Muscle layer of duodenum (tissue), 2 donors: ENCODE measurements around the gene CES3.

ENCODE experiments used
- H3K27ac ChIP-seq: one replicate; pipeline ENCODE4 v1.7.0; 2013; ENCODE audit warnings: mild to moderate bottlenecking, low read length
- H3K27me3 ChIP-seq: one replicate; pipeline ENCODE4 v1.7.0; 2013; ENCODE audit warnings: low read depth, mild to moderate bottlenecking, control low read depth, low read length
- H3K36me3 ChIP-seq, 2 donors: one replicate each; pipeline ENCODE4 v1.7.0; 2013; ENCODE audit warnings: low read length in 2 of 2, control low read depth in 1 of 2, mild to moderate bottlenecking in 1 of 2; ENCODE audit not compliant: insufficient read depth in 2 of 2, control insufficient read depth in 1 of 2
- H3K4me1 ChIP-seq, 2 donors: one replicate each; pipeline ENCODE4 v1.7.0; 2013; ENCODE audit warnings: low read length in 2 of 2, mild to moderate bottlenecking in 2 of 2, control low read depth in 1 of 2, moderate library complexity in 1 of 2; ENCODE audit not compliant: insufficient read depth in 2 of 2, control insufficient read depth in 1 of 2
- H3K4me3 ChIP-seq, 2 donors: one replicate each; pipeline ENCODE4 v1.7.0; 2013; ENCODE audit warnings: low read length in 2 of 2, low read depth in 1 of 2, mild to moderate bottlenecking in 1 of 2
- H3K9me3 ChIP-seq, 2 donors: one replicate each; pipeline ENCODE4 v1.7.0; 2013; ENCODE audit warnings: low read length in 2 of 2, control low read depth in 1 of 2, mild to moderate bottlenecking in 1 of 2; ENCODE audit not compliant: control insufficient read depth in 1 of 2
- donor health status: healthy.

Gene CES3, protein sequence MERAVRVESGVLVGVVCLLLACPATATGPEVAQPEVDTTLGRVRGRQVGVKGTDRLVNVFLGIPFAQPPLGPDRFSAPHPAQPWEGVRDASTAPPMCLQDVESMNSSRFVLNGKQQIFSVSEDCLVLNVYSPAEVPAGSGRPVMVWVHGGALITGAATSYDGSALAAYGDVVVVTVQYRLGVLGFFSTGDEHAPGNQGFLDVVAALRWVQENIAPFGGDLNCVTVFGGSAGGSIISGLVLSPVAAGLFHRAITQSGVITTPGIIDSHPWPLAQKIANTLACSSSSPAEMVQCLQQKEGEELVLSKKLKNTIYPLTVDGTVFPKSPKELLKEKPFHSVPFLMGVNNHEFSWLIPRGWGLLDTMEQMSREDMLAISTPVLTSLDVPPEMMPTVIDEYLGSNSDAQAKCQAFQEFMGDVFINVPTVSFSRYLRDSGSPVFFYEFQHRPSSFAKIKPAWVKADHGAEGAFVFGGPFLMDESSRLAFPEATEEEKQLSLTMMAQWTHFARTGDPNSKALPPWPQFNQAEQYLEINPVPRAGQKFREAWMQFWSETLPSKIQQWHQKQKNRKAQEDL

DNA sequence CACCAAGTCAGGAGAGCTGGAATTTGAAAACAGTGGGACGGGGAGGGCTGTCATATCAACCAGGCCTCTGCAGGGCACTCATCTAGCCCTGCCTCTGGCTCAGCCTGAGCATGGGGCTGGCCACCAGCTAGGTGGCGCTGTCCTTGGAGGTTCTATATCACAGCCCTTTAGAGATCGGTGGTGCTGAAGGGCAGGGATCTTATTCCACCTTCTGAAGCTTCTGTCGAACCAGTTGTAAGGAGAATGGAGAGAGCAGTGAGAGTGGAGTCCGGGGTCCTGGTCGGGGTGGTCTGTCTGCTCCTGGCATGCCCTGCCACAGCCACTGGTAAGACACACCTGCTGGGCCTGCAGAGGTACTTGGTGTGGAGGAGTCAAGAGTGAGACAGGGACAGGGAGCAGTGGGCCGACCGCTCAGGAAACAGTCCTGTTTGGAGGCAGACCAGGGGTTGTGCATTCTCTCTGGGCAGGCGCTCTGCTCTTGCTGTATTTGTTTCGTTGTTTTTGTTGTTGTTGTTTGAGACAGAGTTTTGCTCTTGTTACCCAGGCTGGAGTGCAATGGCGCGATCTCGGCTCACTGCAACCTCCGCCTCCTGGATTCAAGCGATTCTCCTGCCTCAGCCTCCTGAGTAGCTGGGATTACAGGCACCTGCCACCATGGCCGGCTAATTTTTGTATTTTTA, at the start of gene CES3:
Gene CES3, plus strand, starts transcription at position 202 of the 680 bp plus-strand sequence. Its CDS starts 42 bp downstream, at position 244.
- Histone ChIP-seq H3K9me3 (no peaks in the 10 kb centered on the region), H3K27me3 (no peaks in the 10 kb centered on the region), H3K4me3 (peak within 1 kb of the TSS in 1 of 2 donors; percentile 49), H3K36me3 (no peaks in the 10 kb centered on the region), H3K27ac (peak within 1 kb of the TSS; percentile 45), H3K4me1 (peaks cover 0 to 8% of the 10 kb centered on the region in 2 donors)

DNA sequence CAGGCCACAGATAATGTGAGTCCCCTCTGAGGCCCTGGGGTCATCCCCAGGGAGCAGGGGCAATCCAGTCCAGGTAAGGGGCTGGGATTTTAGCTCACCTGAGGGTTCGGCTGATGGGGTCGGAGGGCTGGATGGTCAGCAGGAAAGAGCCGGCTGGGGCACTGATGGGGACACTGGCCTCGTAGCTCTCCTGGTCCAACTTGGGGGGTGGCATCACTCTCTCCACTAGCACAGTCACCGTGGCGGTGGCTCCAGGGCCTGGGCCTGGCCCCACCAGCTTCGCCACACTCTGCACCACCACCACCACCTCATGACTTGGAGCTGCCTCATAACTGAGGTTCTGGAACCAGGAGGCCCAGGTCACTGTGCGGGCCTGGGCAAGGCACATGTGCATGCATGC, 49.3 kb upstream of the CES3 start:
- Histone ChIP-seq H3K4me3 (no peak overlapping the region), H3K4me1 (no peaks in the 10 kb centered on the region), H3K27me3 (no peaks in the 10 kb centered on the region), H3K27ac (no peak overlapping the region), H3K36me3 (no peaks in the 10 kb centered on the region), H3K9me3 (no peaks in the 10 kb centered on the region)

DNA sequence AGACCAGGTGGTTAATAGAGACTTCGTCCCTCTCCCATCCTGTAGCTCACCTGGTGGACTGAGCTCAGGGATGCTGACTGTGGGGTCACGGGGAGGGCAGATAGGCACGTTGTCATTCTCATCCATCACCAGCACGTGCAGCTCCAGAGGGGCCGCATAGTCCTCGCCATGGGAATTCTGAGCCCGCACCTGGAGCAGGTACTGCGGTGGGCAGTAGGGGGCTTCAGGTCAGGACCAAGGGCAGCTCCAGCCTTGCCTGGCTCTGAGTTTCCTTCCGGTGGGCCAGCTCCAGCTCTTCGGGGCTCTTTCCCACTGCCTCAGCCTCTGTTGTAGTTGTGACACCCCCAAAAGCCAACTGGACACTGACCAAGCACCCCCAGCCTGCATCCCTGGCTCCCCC, 48.0 kb upstream of the CES3 start:
- no peaks in the 10 kb centered on the region for H3K36me3 ChIP-seq
- H3K4me3 ChIP-seq, result no peak overlapping the region
- no peaks in the 10 kb centered on the region for H3K4me1 ChIP-seq
- no peak overlapping the region for H3K27ac ChIP-seq
- H3K27me3 ChIP-seq, result no peaks in the 10 kb centered on the region
- H3K9me3 ChIP-seq, result no peaks in the 10 kb centered on the region

DNA sequence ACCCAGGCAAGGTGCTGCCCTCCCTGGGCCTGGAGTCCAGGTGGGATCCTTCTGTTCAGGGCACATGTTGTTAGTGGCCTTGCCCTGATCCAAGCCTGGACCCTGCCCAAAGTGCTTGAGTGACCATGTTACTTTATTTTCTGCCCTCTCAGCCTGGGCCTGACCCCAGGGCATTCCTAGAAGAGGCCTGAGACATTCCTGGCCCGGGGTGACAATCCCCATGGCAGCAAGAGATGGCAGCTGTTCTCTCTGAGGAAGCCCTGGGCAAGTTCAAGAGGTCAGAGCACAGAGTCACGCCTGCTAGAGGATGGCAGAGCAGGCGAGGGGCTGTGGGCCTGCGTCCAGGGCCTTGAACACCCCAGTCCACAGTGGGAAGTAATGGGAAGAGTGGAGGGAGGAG, 47.4 kb upstream of the CES3 start:
- Histone ChIP-seq H3K36me3 (no peaks in the 10 kb centered on the region), H3K4me1 (no peaks in the 10 kb centered on the region), H3K9me3 (no peaks in the 10 kb centered on the region), H3K4me3 (no peak overlapping the region), H3K27ac (no peak overlapping the region), H3K27me3 (no peaks in the 10 kb centered on the region)

DNA sequence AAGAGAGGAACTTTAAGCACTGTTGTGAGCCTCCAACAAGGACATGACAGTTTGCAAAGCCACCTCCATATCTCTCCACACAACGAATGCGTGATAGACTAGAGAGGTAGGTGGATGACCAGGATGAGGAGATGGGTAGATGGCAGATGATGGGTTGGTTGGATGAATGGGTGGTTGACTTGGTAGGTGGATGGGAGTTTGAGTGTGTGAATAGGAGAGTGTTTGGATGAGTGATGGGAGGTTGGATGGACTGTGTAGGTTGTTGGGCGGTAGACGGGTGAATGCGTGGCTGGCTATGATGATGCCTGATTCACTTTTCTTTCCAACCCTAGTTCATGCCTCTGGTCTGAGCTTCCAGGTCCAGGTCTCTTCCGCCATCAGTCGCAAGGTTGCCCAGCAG, 46.5 kb upstream of the CES3 start:
- no peaks in the 10 kb centered on the region for H3K36me3 ChIP-seq
- no peak overlapping the region for H3K27ac ChIP-seq
- H3K4me1 ChIP-seq, result peaks cover 0 to 7% of the 10 kb centered on the region in 2 donors
- H3K4me3 ChIP-seq, result no peak overlapping the region
- no peaks in the 10 kb centered on the region for H3K9me3 ChIP-seq
- no peaks in the 10 kb centered on the region for H3K27me3 ChIP-seq

DNA sequence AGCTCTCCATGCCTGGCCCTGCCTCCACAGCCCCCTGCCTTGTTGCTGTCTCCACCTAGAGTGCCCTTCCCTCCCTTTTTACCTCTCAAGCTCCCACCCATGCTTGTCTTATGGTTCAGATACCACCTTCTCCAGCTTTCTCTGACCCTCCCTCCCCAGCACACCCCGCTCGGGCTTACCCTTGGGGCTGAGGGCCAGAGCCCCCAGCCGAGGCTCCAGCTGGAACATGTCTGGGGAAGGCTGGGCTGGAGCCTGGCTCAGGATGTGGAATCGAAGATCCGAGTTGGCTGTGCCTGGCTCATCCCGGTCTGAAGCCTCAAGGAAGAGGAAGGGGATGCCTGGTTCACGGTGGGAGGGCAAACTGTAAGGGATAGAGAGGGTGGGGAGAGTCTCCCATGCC, 46.0 kb upstream of the CES3 start:
- peaks cover 0 to 7% of the 10 kb centered on the region in 2 donors for H3K4me1 ChIP-seq
- no peaks in the 10 kb centered on the region for H3K9me3 ChIP-seq
- no peak overlapping the region for H3K27ac ChIP-seq
- no peaks in the 10 kb centered on the region for H3K36me3 ChIP-seq
- no peak overlapping the region for H3K4me3 ChIP-seq
- no peaks in the 10 kb centered on the region for H3K27me3 ChIP-seq

DNA sequence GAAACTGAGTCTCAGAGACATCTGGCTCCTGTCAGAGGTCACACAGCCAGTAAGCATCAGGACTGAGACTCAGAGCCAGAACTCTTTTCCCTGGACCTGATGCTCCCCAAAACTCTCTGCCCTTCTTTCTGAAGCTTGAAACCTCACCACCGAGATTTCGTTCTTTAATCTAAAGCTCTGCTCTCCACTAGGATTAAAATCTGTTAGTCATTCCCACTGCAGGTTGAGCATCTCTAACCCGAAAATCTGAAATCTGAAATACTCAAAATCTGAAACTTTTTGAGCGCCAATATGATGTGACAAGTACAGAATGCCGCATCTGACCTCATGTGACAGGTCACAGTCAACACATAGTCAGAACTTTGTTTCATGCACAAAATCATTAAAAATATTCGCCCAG, 44.5 kb upstream of the CES3 start:
- no peak overlapping the region for H3K4me3 ChIP-seq
- H3K4me1 ChIP-seq, result peaks cover 0 to 14% of the 10 kb centered on the region in 2 donors
- H3K27ac ChIP-seq, result no peak overlapping the region
- no peaks in the 10 kb centered on the region for H3K36me3 ChIP-seq
- no peaks in the 10 kb centered on the region for H3K9me3 ChIP-seq
- no peaks in the 10 kb centered on the region for H3K27me3 ChIP-seq

DNA sequence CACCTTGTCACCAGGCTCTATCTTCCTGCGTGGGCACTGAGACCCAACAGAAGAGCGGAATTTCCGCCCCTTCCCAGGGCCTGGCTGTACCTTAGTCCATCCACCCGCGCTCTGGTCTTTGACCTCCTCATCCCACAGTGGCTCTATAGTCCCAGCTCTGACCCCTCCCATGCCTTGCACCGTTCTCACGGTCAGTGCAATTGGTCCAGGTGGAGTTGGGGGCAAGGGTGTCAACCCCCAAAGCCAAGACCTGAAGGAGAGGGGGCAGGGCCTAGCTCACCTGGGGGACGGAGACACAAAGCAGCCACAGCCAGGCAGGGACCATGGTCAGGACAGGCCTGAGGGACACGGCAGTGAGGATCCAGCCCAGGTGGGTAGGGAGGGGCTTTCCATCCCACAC, 43.3 kb upstream of the CES3 start:
- Histone ChIP-seq H3K9me3 (no peaks in the 10 kb centered on the region), H3K27ac (no peak overlapping the region), H3K36me3 (no peaks in the 10 kb centered on the region), H3K27me3 (no peaks in the 10 kb centered on the region), H3K4me1 (peaks cover 0 to 22% of the 10 kb centered on the region in 2 donors), H3K4me3 (no peak overlapping the region)

DNA sequence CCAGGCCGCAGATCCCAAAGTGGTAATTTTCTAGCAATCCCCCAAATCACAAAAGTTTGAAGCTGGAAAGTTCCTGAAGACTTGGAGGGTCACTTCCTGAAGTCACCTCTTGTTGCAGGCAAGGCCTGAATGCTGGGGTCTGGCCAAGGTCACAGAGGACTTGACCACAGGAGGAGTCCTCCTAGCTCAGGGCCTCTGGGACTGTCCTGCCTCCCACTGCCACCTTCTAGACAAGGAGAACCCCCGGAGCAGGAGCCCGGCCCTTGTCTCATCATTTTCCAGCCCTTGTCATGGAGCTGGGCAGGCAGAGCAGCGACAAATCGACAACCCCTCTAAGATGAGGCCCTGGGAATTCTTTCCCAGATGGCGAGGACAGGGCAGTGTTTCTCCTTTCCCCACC, 42.7 kb upstream of the CES3 start:
- peaks cover 0 to 28% of the 10 kb centered on the region in 2 donors for H3K4me1 ChIP-seq
- no peaks in the 10 kb centered on the region for H3K36me3 ChIP-seq
- no peaks in the 10 kb centered on the region for H3K9me3 ChIP-seq

DNA sequence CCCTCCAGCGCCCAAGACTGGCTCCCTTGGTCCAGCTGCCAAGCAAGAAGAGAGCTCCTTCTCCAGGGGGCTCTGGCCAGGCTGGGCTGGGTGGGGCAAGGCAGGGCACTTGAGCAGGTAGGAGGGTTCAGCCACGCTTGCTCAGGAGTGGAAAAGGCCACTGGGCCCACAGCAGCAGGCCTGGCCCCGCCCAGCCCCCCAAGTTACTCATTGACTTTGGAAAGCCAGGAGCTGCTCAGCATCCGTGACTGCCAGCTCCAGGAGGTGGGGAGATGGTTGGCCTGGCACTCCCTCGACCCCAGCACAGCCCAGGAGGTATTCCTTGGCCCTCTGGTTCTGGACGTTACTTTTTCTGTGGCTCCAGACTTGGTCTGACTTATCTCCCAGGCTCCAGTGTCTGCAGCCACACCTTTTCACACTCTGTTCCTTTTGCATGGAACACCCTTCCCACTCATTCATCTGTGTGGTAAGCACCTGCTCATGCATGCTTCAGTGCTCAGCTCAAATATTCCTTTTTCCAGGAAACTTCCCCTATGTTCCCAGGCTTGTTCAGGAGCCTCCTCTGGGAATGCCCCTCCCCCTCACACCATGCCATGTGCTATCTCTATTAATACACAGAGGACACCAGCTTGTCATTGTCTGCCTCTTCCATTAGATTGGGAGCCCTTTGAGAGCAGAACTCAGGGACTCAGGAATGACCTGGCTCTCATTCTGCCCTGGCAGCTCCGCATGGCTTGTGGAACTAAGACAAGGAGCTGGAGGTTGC, 42.1 kb upstream of the CES3 start, which contains the start of gene CDH16:
Gene CDH16, minus strand, starts transcription at position 83 of the 766 bp plus-strand sequence. CDS start 820 bp downstream, outside the sequence.
- H3K36me3 ChIP-seq, result no peaks in the 10 kb centered on the region
- no peak within 1 kb of the TSS for H3K27ac ChIP-seq
- H3K27me3 ChIP-seq, result no peaks in the 10 kb centered on the region
- H3K4me3 ChIP-seq, result no peak within 1 kb of the TSS
- peaks cover 0 to 35% of the 10 kb centered on the region in 2 donors for H3K4me1 ChIP-seq
- H3K9me3 ChIP-seq, result no peaks in the 10 kb centered on the region

More for the DNA sequence above, 42.7 kb upstream of the CES3 start:
- Histone ChIP-seq H3K27ac (no peak overlapping the region), H3K27me3 (no peaks in the 10 kb centered on the region), H3K4me3 (no peak overlapping the region)
